ENCODE data around the gene GSG1L.

DNA sequence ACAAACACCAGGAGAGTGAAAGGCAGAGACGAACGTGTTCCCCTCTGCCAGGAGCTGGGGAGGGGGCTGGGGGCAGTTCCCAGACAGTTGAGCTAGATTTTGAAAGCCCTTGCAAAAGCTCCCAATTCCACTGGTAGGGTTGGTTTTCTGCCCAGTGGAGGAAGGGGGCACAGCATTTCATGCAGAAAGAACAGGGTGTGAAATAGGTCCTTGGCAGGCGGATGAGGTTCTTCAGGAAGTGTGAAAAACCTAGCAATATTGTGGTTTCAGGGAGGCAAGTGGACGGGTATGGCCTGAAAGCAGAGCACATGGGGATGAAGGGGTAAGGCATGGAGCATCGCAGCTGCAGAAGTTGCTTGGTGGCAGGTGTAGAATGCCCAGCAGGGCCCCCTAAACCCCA, 265.3 kb downstream of the GSG1L start:
- TF ChIP-seq, protein P1, sequence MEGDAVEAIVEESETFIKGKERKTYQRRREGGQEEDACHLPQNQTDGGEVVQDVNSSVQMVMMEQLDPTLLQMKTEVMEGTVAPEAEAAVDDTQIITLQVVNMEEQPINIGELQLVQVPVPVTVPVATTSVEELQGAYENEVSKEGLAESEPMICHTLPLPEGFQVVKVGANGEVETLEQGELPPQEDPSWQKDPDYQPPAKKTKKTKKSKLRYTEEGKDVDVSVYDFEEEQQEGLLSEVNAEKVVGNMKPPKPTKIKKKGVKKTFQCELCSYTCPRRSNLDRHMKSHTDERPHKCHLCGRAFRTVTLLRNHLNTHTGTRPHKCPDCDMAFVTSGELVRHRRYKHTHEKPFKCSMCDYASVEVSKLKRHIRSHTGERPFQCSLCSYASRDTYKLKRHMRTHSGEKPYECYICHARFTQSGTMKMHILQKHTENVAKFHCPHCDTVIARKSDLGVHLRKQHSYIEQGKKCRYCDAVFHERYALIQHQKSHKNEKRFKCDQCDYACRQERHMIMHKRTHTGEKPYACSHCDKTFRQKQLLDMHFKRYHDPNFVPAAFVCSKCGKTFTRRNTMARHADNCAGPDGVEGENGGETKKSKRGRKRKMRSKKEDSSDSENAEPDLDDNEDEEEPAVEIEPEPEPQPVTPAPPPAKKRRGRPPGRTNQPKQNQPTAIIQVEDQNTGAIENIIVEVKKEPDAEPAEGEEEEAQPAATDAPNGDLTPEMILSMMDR (IDR thresholded peaks at IDR 0.05; ENCODE audit: poor library complexity), result no peak
- TF ChIP-seq EZH2 (IDR thresholded peaks at IDR 0.05; ENCODE audit: borderline replicate concordance), result no peak
